Tibial nerve (tissue), 4 donors: ENCODE data around the gene RNASE8. TPM values are rescaled to one million over a fixed set of nuclear protein-coding genes. Genes with fewer than 3 reads are reported as not detected.

Source experiments
- DNase-seq, 2 donors: peaks; one replicate each; pipeline ENCODE4 v3.0.0-alpha.2; 2019; ENCODE audit warnings: low spot score in 2 of 2
- H3K27ac ChIP-seq, 4 donors: fragments of 200-600 bp; sonication (generic) in 3 of 4; one replicate each; pipeline ENCODE4 v1.5.1; 2017 to 2019; ENCODE audit warnings: mild to moderate bottlenecking in 1 of 4
- H3K27me3 ChIP-seq, 2 donors: fragments of 200-600 bp; sonication (generic) in 1 of 2; one replicate each; pipeline versions ENCODE4 v1.5.1 to v1.6.0; 2017 to 2019
- H3K36me3 ChIP-seq, 3 donors: fragments of 200-600 bp; sonication (generic); one replicate each; pipeline ENCODE4 v1.5.1; 2018 to 2019
- H3K4me1 ChIP-seq, 4 donors: fragments of 200-600 bp; sonication (generic) in 3 of 4; one replicate each; pipeline ENCODE4 v1.5.1; 2017 to 2019
- H3K4me3 ChIP-seq, 4 donors: fragments of 200-600 bp; sonication (generic) in 3 of 4; one replicate each; pipeline ENCODE4 v1.5.1; 2017 to 2019; ENCODE audit warnings: mild to moderate bottlenecking in 1 of 4, moderate library complexity in 1 of 4
- H3K9me3 ChIP-seq, 4 donors: fragments of 200-600 bp; sonication (generic) in 3 of 4; one replicate each; pipeline ENCODE4 v1.5.1; 2017 to 2019
- CTCF ChIP-seq, 5 experiments: fragments of 200-600 bp in 3 of 5; fragments of 450-650 bp in 2 of 5; sonication (generic) in 3 of 5; IDR thresholded peaks; one replicate each; pipeline ENCODE4 v1.5.1; 2016 to 2019; ENCODE audit warnings: antibody characterized with exemption in 5 of 5, mild to moderate bottlenecking in 3 of 5, moderate library complexity in 2 of 5
- EP300 ChIP-seq, 2 donors: sonication (generic); formaldehyde crosslinking; IDR thresholded peaks; one replicate each; pipeline ENCODE4 v1.6.1; 2017; ENCODE audit warnings: antibody characterized with exemption in 2 of 2, mild to moderate bottlenecking in 1 of 2
- POLR2A ChIP-seq, 2 donors: fragments of 450-650 bp; IDR thresholded peaks; one replicate each; pipeline ENCODE4 v1.6.1; 2017; ENCODE audit warnings: antibody characterized with exemption in 2 of 2, mild to moderate bottlenecking in 2 of 2, moderate library complexity in 2 of 2
- WGBS, 2 donors: methylation state at CpG; one replicate each; pipeline ENCODE4 v1.1.5; 2018; 5-methylcytosine and 5-hydroxymethylcytosine counted together
- total RNA-seq, 4 donors: library from RNA; depleted of rRNA; stranded (reverse); fragments of >200 nt; gene quantifications; one replicate each; pipeline ENCODE4 v1.1.0, GENCODE V29; 2016

Gene RNASE8
- total RNA-seq, 4 donors from 2014 or later: not detected

GRCh38 chr14:21056520-21057163 is 980 bp upstream of the RNASE8 start:
- TF ChIP-seq EP300 (IDR thresholded peaks at IDR 0.05) (no peak), CTCF (IDR thresholded peaks at IDR 0.05) (no peak), POLR2A (IDR thresholded peaks at IDR 0.05) (no peak)
- no peak overlapping the region for H3K27ac ChIP-seq
- H3K27me3 ChIP-seq: no peaks in the 10 kb centered on the region
- DNase-seq: peak; percentile 54 to 66
- H3K9me3 ChIP-seq: no peaks in the 10 kb centered on the region
- H3K4me3 ChIP-seq: no peak overlapping the region
- H3K4me1 ChIP-seq: peaks cover 0 to 56% (median 4%) of the 10 kb centered on the region in 4 donors
- WGBS, 2 donors: 64 to 70% methylated on average over 10 of the region's 10 CpGs
- no peaks in the 10 kb centered on the region for H3K36me3 ChIP-seq

GRCh38 chr14:21058903-21059302 is 1.3 kb downstream of the RNASE8 start:
- TF ChIP-seq CTCF (IDR thresholded peaks at IDR 0.05) (no peak), POLR2A (IDR thresholded peaks at IDR 0.05) (no peak), EP300 (IDR thresholded peaks at IDR 0.05) (no peak)
- Histone ChIP-seq H3K36me3 (no peaks in the 10 kb centered on the region), H3K9me3 (no peaks in the 10 kb centered on the region), H3K27ac (peak overlapping the region in 2 of 4 donors; percentile 31 to 50), H3K27me3 (no peaks in the 10 kb centered on the region), H3K4me3 (no peak overlapping the region), H3K4me1 (peaks cover 0 to 74% (median 6%) of the 10 kb centered on the region in 4 donors)
- WGBS, 2 donors: 70 to 81% methylated on average over 5 of the region's 5 CpGs
- DNase-seq: no peak

GRCh38 chr14:21059842-21060613 is 2.4 kb downstream of the RNASE8 start:
- 43% methylated on average over 8 of the region's 8 CpGs for WGBS, 2 donors

GRCh38 chr14:21060614-21061346 is 3.2 kb downstream of the RNASE8 start:
- TF ChIP-seq CTCF (IDR thresholded peaks at IDR 0.05): no peak
- TF ChIP-seq POLR2A (IDR thresholded peaks at IDR 0.05): no peak
- no peak for TF ChIP-seq EP300 (IDR thresholded peaks at IDR 0.05)
- DNase-seq: no peak
- WGBS, 2 donors: 59 to 63% methylated on average over 13 of the region's 13 CpGs
- H3K9me3 ChIP-seq: no peaks in the 10 kb centered on the region
- H3K27me3 ChIP-seq: no peaks in the 10 kb centered on the region
- no peak overlapping the region for H3K4me3 ChIP-seq
- peak overlapping the region in 3 of 4 donors; percentile 32 to 81 (median 52) for H3K27ac ChIP-seq
- H3K4me1 ChIP-seq: peaks cover 0 to 68% (median 6%) of the 10 kb centered on the region in 4 donors
- H3K36me3 ChIP-seq: no peaks in the 10 kb centered on the region

More at GRCh38 chr14:21059842-21060613, 2.4 kb downstream of the RNASE8 start:
- Histone ChIP-seq H3K36me3 (no peaks in the 10 kb centered on the region), H3K4me3 (no peak overlapping the region), H3K27ac (peak overlapping the region in 3 of 4 donors; percentile 32 to 81 (median 52)), H3K4me1 (peaks cover 0 to 74% (median 6%) of the 10 kb centered on the region in 4 donors), H3K9me3 (no peaks in the 10 kb centered on the region), H3K27me3 (no peaks in the 10 kb centered on the region)
- TF ChIP-seq CTCF (IDR thresholded peaks at IDR 0.05) (no peak), POLR2A (IDR thresholded peaks at IDR 0.05) (no peak), EP300 (IDR thresholded peaks at IDR 0.05) (no peak)
- no peak for DNase-seq
